CD4-positive, CD25-positive, alpha-beta regulatory T cell (primary cell): Measurements from ENCODE around the gene MARCHF7. TPM values are rescaled to one million over a fixed set of nuclear protein-coding genes. Genes with fewer than 3 reads are reported as not detected.
"Not testable (repeated sequence)": the region's sequence is repeated elsewhere in the genome, so short reads cannot be mapped to it uniquely, and the experiment has no call there.

Source experiments
- ATAC-seq, 2 donors: fragments of 150-1000 bp; cut with Tn5 transposase; one replicate each; pipeline ENCODE4 v1.10.0; 2021; ENCODE audit warnings: low read depth in 2 of 2, moderate number of reproducible peaks in 2 of 2, moderate library complexity in 1 of 2
- DNase-seq, 3 donors: peaks; one replicate each; pipeline versions ENCODE4 v3.0.0 to v3.0.0-alpha.2; 2012 to 2022; ENCODE audit warnings: mixed read lengths in 1 of 3
- H3K27ac ChIP-seq: one replicate; pipeline ENCODE4 v1.7.0; 2013; ENCODE audit warnings: mild to moderate bottlenecking, low read length; ENCODE audit not compliant: insufficient read depth, poor library complexity, severe bottlenecking
- H3K27me3 ChIP-seq: one replicate; pipeline ENCODE4 v1.7.0; 2013; ENCODE audit warnings: low read length; ENCODE audit not compliant: control insufficient read depth, insufficient read depth
- H3K36me3 ChIP-seq: one replicate; pipeline ENCODE4 v1.7.0; 2013; ENCODE audit warnings: mild to moderate bottlenecking, low read length, moderate library complexity; ENCODE audit not compliant: control insufficient read depth, insufficient read depth
- H3K4me1 ChIP-seq: 2 replicates; pipeline ENCODE4 v1.7.0; 2013; ENCODE audit warnings: mild to moderate bottlenecking, low read length; ENCODE audit not compliant: insufficient read depth, control insufficient read depth, poor library complexity, severe bottlenecking
- H3K4me3 ChIP-seq: one replicate; pipeline ENCODE4 v1.7.0; 2013; ENCODE audit warnings: low read depth, mild to moderate bottlenecking, low read length, moderate library complexity
- H3K9me3 ChIP-seq, 2 experiments: 1 replicate in 1 of 2; 2 replicates in 1 of 2; pipeline ENCODE4 v1.7.0; 2013; ENCODE audit warnings: low read length in 2 of 2, mild to moderate bottlenecking in 1 of 2, moderate library complexity in 1 of 2; ENCODE audit not compliant: control insufficient read depth in 2 of 2
- H3K27ac Mint-ChIP-seq, 3 donors: one replicate each; pipeline ENCODE4 v1.8.0; 2020 to 2022; ENCODE audit warnings: mild to moderate bottlenecking in 3 of 3, mixed read lengths in 3 of 3, moderate library complexity in 2 of 3
- H3K27me3 Mint-ChIP-seq: one replicate; pipeline ENCODE4 v1.8.0; 2022; ENCODE audit warnings: mild to moderate bottlenecking, mixed read lengths
- H3K36me3 Mint-ChIP-seq: one replicate; pipeline ENCODE4 v1.8.0; 2020; ENCODE audit warnings: mixed read lengths
- H3K4me1 Mint-ChIP-seq, 4 donors: one replicate each; pipeline ENCODE4 v1.8.0; 2020 to 2022; ENCODE audit warnings: mixed read lengths in 4 of 4, mild to moderate bottlenecking in 1 of 4
- H3K4me3 Mint-ChIP-seq, 4 donors: one replicate each; pipeline ENCODE4 v1.8.0; 2020 to 2022; ENCODE audit warnings: mild to moderate bottlenecking in 4 of 4, mixed read lengths in 4 of 4, moderate library complexity in 3 of 4
- H3K9me3 Mint-ChIP-seq, 7 donors: one replicate each; pipeline ENCODE4 v1.8.0; 2020 to 2022; ENCODE audit warnings: mixed read lengths in 7 of 7, mild to moderate bottlenecking in 3 of 7, moderate library complexity in 2 of 7
- polyA plus RNA-seq, 4 donors: library from polyadenylated mRNA; unstranded; fragments of 300-500 nt; fragmentation: Illumina TruSeq; gene quantifications; one replicate each; pipeline ENCODE4 v1.2.3, GENCODE V29; 2021
- total RNA-seq: library from RNA; stranded (reverse); gene quantifications from one replicate; pipeline ENCODE4 v1.2.3, GENCODE V29; 2022

MARCHF7 gene
- total and polyA plus RNA-seq, 5 donors from 2014 or later, result 88.2 to 253 (median 222) TPM

DNA sequence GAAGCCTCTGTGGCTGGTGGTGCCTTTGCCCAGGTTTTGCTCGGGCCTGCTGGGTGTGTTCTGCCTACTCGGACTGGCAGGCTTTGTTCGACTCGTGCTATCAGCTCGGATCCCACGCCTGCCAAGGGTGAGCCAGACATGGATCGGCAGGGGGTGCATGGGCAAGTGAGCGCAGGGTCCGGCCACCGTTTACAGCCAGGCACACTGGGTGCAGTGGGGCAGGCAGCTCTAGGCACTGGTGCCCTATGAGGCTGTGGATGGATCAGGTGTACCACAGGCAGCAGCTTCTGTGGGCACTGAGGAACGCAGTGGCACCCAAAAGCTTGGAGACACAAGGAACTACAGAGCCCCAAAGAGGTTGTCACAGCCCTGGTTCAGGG is 25.6 kb downstream of the MARCHF7 start:
- no peak for DNase-seq
- peaks cover 34 to 65% (median 52%) of the 10 kb centered on the region in 4 donors for H3K4me1 Mint-ChIP-seq
- H3K27me3 Mint-ChIP-seq, result no peaks in the 10 kb centered on the region
- Histone ChIP-seq H3K4me3 (no peak overlapping the region), H3K36me3 (peaks cover 68% of the 10 kb centered on the region), H3K4me1 (no peaks in the 10 kb centered on the region), H3K27me3 (no peaks in the 10 kb centered on the region), H3K9me3 (no peaks in the 10 kb centered on the region), H3K27ac (no peak overlapping the region)
- H3K4me3 Mint-ChIP-seq, result no peak overlapping the region
- peaks cover 40% of the 10 kb centered on the region for H3K36me3 Mint-ChIP-seq
- ATAC-seq, result no peak
- H3K9me3 Mint-ChIP-seq, result no peaks in the 10 kb centered on the region
- no peak overlapping the region for H3K27ac Mint-ChIP-seq

- H3K9me3 ChIP-seq, result no peaks in the 10 kb centered on the region
- Mint-ChIP-seq H3K4me3 (no peak overlapping the region), H3K27ac (peak overlapping the region in 2 of 3 donors; percentile 48 to 60), H3K27me3 (no peaks in the 10 kb centered on the region), H3K4me1 (peaks cover 34 to 61% (median 49%) of the 10 kb centered on the region in 4 donors), H3K36me3 (peaks cover 38% of the 10 kb centered on the region), H3K9me3 (no peaks in the 10 kb centered on the region)
- DNase-seq (no peak), ATAC-seq (peak in 1 of 2 donors; percentile 16)
- no peaks in the 10 kb centered on the region for H3K27me3 ChIP-seq
- H3K36me3 ChIP-seq, result peaks cover 72% of the 10 kb centered on the region
- H3K27ac ChIP-seq, result no peak overlapping the region
- no peak overlapping the region for H3K4me3 ChIP-seq
- no peaks in the 10 kb centered on the region for H3K4me1 ChIP-seq
Observed at GRCh38 chr2:159738509-159739390, 26.4 kb downstream of the MARCHF7 start.

GRCh38 chr2:159742846-159743245 is 30.5 kb downstream of the MARCHF7 start:
- Mint-ChIP-seq H3K4me1 (peaks cover 25 to 46% (median 38%) of the 10 kb centered on the region in 4 donors), H3K36me3 (peaks cover 37% of the 10 kb centered on the region), H3K4me3 (no peak overlapping the region), H3K27ac (peak overlapping the region in 1 of 3 donors; percentile 60), H3K9me3 (no peaks in the 10 kb centered on the region), H3K27me3 (no peaks in the 10 kb centered on the region)
- no peaks in the 10 kb centered on the region for H3K9me3 ChIP-seq
- H3K4me3 ChIP-seq, result no peak overlapping the region
- no peak for ATAC-seq
- H3K27ac ChIP-seq, result no peak overlapping the region
- no peaks in the 10 kb centered on the region for H3K4me1 ChIP-seq
- DNase-seq, result no peak
- peaks cover 69% of the 10 kb centered on the region for H3K36me3 ChIP-seq
- no peaks in the 10 kb centered on the region for H3K27me3 ChIP-seq

- peaks cover 25 to 41% (median 35%) of the 10 kb centered on the region in 4 donors for H3K4me1 Mint-ChIP-seq
- H3K9me3 ChIP-seq, result no peaks in the 10 kb centered on the region
- no peaks in the 10 kb centered on the region for H3K27me3 Mint-ChIP-seq
- ATAC-seq (no peak), DNase-seq (no peak)
- peaks cover 64% of the 10 kb centered on the region for H3K36me3 ChIP-seq
- H3K27me3 ChIP-seq, result no peaks in the 10 kb centered on the region
- H3K4me1 ChIP-seq, result no peaks in the 10 kb centered on the region
- H3K9me3 Mint-ChIP-seq, result no peaks in the 10 kb centered on the region
- H3K27ac ChIP-seq, result no peak overlapping the region
- peaks cover 41% of the 10 kb centered on the region for H3K36me3 Mint-ChIP-seq
- no peak overlapping the region for H3K4me3 Mint-ChIP-seq
- H3K27ac Mint-ChIP-seq, result peak overlapping the region in 1 of 3 donors; percentile 15
- H3K4me3 ChIP-seq, result no peak overlapping the region
Observed at GRCh38 chr2:159744363-159744762, 32.1 kb downstream of the MARCHF7 start.

DNA sequence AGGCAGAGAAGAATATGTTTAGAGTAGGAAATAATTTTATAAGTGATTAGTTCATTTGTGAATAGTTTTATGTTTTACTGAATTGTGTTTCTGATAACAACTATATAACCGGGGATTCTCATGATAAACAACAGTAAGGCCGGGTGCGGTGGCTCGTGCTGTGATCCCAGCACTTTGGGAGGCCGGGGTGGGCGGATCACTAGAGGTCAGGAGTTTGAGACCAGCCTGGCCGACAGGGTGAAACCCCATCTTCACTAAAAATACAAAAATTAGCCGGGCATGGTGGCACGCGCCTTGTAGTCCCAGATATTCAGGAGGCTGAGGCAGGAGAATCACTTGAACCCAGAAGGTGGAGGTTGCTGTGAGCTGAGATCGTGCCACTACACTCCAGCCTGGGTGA is 32.9 kb downstream of the MARCHF7 start:
- H3K9me3 ChIP-seq, H3K9me3 Mint-ChIP-seq, H3K27ac ChIP-seq, H3K27ac Mint-ChIP-seq, H3K4me3 ChIP-seq, H3K4me1 ChIP-seq, H3K27me3 Mint-ChIP-seq, ATAC-seq, DNase-seq, H3K27me3 ChIP-seq, H3K4me3 Mint-ChIP-seq: not testable (repeated sequence)
- peaks cover 40% of the 10 kb centered on the region for H3K36me3 Mint-ChIP-seq
- H3K4me1 Mint-ChIP-seq, result peaks cover 17 to 40% (median 28%) of the 10 kb centered on the region in 4 donors
- peaks cover 64% of the 10 kb centered on the region for H3K36me3 ChIP-seq

DNA sequence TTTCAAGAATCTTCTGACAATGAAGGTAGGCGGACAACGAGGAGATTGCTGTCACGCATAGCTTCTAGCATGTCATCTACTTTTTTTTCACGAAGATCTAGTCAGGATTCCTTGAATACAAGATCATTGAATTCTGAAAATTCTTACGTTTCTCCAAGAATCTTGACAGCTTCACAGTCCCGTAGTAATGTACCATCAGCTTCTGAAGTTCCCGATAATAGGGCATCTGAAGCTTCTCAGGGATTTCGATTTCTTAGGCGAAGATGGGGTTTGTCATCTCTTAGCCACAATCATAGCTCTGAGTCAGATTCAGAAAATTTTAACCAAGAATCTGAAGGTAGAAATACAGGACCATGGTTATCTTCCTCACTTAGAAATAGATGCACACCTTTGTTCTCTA is 35.8 kb downstream of the MARCHF7 start:
- DNase-seq, result no peak
- no peak overlapping the region for H3K27ac ChIP-seq
- H3K4me3 Mint-ChIP-seq, result no peak overlapping the region
- no peaks in the 10 kb centered on the region for H3K9me3 ChIP-seq
- no peaks in the 10 kb centered on the region for H3K27me3 Mint-ChIP-seq
- no peak overlapping the region for H3K4me3 ChIP-seq
- H3K27ac Mint-ChIP-seq, result no peak overlapping the region
- peaks cover 3% of the 10 kb centered on the region for H3K4me1 ChIP-seq
- H3K36me3 ChIP-seq, result peaks cover 69% of the 10 kb centered on the region
- peaks cover 40% of the 10 kb centered on the region for H3K36me3 Mint-ChIP-seq
- peaks cover 23 to 46% (median 38%) of the 10 kb centered on the region in 4 donors for H3K4me1 Mint-ChIP-seq
- no peaks in the 10 kb centered on the region for H3K27me3 ChIP-seq
- no peak for ATAC-seq
- no peaks in the 10 kb centered on the region for H3K9me3 Mint-ChIP-seq

DNA sequence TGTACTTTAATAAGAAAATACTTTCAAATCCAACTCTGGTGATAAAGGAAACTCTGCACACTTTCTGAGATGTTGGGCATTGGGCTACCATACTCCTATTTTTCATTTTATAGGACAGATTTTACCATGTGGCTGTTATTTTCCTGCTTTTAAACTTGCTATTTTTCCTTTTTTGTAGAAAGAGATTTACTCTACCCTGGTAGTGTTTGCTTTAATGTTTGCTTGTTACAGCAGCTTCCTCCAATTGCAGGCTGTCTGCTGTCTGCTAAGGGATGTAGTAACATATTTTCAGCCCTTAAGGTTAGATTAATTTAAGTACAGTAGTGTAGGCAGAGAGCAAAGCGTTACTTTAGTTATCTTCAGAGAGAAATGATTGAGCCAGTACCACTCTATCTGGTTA is 38.6 kb downstream of the MARCHF7 start:
- no peak overlapping the region for H3K4me3 Mint-ChIP-seq
- H3K36me3 Mint-ChIP-seq, result peaks cover 30% of the 10 kb centered on the region
- Histone ChIP-seq H3K36me3 (peaks cover 62% of the 10 kb centered on the region), H3K27ac (no peak overlapping the region), H3K9me3 (no peaks in the 10 kb centered on the region), H3K4me1 (peaks cover 3% of the 10 kb centered on the region), H3K4me3 (no peak overlapping the region), H3K27me3 (no peaks in the 10 kb centered on the region)
- peak overlapping the region in 2 of 3 donors; percentile 10 to 42 for H3K27ac Mint-ChIP-seq
- H3K4me1 Mint-ChIP-seq, result peaks cover 19 to 38% (median 25%) of the 10 kb centered on the region in 4 donors
- ATAC-seq (no peak), DNase-seq (no peak)
- H3K27me3 Mint-ChIP-seq, result no peaks in the 10 kb centered on the region
- no peaks in the 10 kb centered on the region for H3K9me3 Mint-ChIP-seq

- Mint-ChIP-seq H3K4me1 (peaks cover 20 to 46% (median 31%) of the 10 kb centered on the region in 4 donors), H3K36me3 (peaks cover 22% of the 10 kb centered on the region), H3K27ac (no peak overlapping the region), H3K9me3 (no peaks in the 10 kb centered on the region), H3K4me3 (no peak overlapping the region), H3K27me3 (no peaks in the 10 kb centered on the region)
- Histone ChIP-seq H3K9me3 (no peaks in the 10 kb centered on the region), H3K27ac (no peak overlapping the region), H3K4me3 (no peak overlapping the region), H3K36me3 (peaks cover 59% of the 10 kb centered on the region), H3K4me1 (peaks cover 3% of the 10 kb centered on the region), H3K27me3 (no peaks in the 10 kb centered on the region)
- DNase-seq (no peak), ATAC-seq (no peak)
Observed at GRCh38 chr2:159753797-159754196, 41.5 kb downstream of the MARCHF7 start.
